Activated CD8-positive, alpha-beta T cell treated with anti-CD3 and anti-CD28 coated beads for 36 hours (primary cell): Measurements from ENCODE around the gene SORL1. TPM values are rescaled to one million over a fixed set of nuclear protein-coding genes. Genes with fewer than 3 reads are reported as not detected.

ENCODE experiments used
- ATAC-seq: fragments of 200-7000 bp; cut with Tn5 transposase; one replicate; pipeline ENCODE4 v1.10.0; 2021; ENCODE audit warnings: mild to moderate bottlenecking, moderate library complexity
- CTCF ChIA-PET: fragments of 350-600 bp; sonication (Branson Sonifier 250); formaldehyde crosslinking; loops from one replicate; lab custom pipeline; 2021; ENCODE audit warnings: antibody characterized with exemption; lab: Charles Lee
- POLR2A ChIA-PET: fragments of 350-600 bp; sonication (Branson Sonifier 250); formaldehyde crosslinking; loops from one replicate; lab custom pipeline; 2021; ENCODE audit warnings: antibody characterized with exemption; lab: Charles Lee
- DNase-seq: peaks from one replicate; pipeline ENCODE4 v3.0.0-alpha.2; 2020
- H3K27ac Mint-ChIP-seq: one replicate; pipeline ENCODE4 v1.8.0; 2021; ENCODE audit warnings: mild to moderate bottlenecking, mixed read lengths
- H3K27me3 Mint-ChIP-seq: one replicate; pipeline ENCODE4 v1.8.0; 2021; ENCODE audit warnings: mixed read lengths
- H3K36me3 Mint-ChIP-seq: one replicate; pipeline ENCODE4 v1.8.0; 2021; ENCODE audit warnings: low read depth, mixed read lengths
- H3K4me1 Mint-ChIP-seq: one replicate; pipeline ENCODE4 v1.8.0; 2021; ENCODE audit warnings: low read depth, mixed read lengths
- H3K4me3 Mint-ChIP-seq: one replicate; pipeline ENCODE4 v1.8.0; 2021; ENCODE audit warnings: mild to moderate bottlenecking, moderate library complexity, mixed read lengths
- H3K9me3 Mint-ChIP-seq: one replicate; pipeline ENCODE4 v1.8.0; 2021; ENCODE audit warnings: mixed read lengths
- intact Hi-C: fragments of 100-400 bp; cut with micrococcal nuclease; formaldehyde crosslinking; loops from one replicate; pipeline ENCODE4 v1.10.0; 2022
- total RNA-seq, 2 experiments: library from RNA; stranded (reverse); gene quantifications; one replicate each; pipeline ENCODE4 v1.2.3, GENCODE V29; 2021
- TF ChIP-seq, protein P1 (sequence below): fragments of 200-600 bp; IDR thresholded peaks from one replicate; pipeline ENCODE4 v1.8.0; 2022; ENCODE audit warnings: antibody characterized with exemption, mild to moderate bottlenecking

The SORL1 gene
- total RNA-seq, 2 experiments from 2014 or later, result 61.1 to 64.6 TPM

- peaks cover 17% of the 10 kb centered on the region for H3K36me3 Mint-ChIP-seq
- TF ChIP-seq, protein P1, sequence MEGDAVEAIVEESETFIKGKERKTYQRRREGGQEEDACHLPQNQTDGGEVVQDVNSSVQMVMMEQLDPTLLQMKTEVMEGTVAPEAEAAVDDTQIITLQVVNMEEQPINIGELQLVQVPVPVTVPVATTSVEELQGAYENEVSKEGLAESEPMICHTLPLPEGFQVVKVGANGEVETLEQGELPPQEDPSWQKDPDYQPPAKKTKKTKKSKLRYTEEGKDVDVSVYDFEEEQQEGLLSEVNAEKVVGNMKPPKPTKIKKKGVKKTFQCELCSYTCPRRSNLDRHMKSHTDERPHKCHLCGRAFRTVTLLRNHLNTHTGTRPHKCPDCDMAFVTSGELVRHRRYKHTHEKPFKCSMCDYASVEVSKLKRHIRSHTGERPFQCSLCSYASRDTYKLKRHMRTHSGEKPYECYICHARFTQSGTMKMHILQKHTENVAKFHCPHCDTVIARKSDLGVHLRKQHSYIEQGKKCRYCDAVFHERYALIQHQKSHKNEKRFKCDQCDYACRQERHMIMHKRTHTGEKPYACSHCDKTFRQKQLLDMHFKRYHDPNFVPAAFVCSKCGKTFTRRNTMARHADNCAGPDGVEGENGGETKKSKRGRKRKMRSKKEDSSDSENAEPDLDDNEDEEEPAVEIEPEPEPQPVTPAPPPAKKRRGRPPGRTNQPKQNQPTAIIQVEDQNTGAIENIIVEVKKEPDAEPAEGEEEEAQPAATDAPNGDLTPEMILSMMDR, result no peak
- CTCF ChIA-PET, result interaction anchor here (0.6 to 8.1 kb wide), 3 partner anchors 13 to 1389 kb away, joined by 3 to 78 read pairs (median 3); partner anchors contain the start of genes SORL1 and SORL1-AS1
- DNase-seq (no peak), ATAC-seq (no peak)
- no peaks in the 10 kb centered on the region for H3K9me3 Mint-ChIP-seq
- H3K4me1 Mint-ChIP-seq, result peaks cover 95% of the 10 kb centered on the region
- POLR2A ChIA-PET, result interaction anchor here (0.7 to 9.4 kb wide), 5 partner anchors 11 to 53 kb away, joined by 3 to 180 read pairs (median 5); partner anchors contain the start of genes SORL1 and SORL1-AS1
- peak overlapping the region; percentile 62 for H3K4me3 Mint-ChIP-seq
- H3K27ac Mint-ChIP-seq, result peak overlapping the region; percentile 98
- intact Hi-C loops, result loop anchor here (2.0 to 10.0 kb wide), 5 partner anchors 13 to 101 kb away; no protein-coding TSS in a partner anchor
- H3K27me3 Mint-ChIP-seq, result no peaks in the 10 kb centered on the region
Observed at GRCh38 chr11:121463689-121464335, 11.7 kb downstream of the SORL1 start.

DNA sequence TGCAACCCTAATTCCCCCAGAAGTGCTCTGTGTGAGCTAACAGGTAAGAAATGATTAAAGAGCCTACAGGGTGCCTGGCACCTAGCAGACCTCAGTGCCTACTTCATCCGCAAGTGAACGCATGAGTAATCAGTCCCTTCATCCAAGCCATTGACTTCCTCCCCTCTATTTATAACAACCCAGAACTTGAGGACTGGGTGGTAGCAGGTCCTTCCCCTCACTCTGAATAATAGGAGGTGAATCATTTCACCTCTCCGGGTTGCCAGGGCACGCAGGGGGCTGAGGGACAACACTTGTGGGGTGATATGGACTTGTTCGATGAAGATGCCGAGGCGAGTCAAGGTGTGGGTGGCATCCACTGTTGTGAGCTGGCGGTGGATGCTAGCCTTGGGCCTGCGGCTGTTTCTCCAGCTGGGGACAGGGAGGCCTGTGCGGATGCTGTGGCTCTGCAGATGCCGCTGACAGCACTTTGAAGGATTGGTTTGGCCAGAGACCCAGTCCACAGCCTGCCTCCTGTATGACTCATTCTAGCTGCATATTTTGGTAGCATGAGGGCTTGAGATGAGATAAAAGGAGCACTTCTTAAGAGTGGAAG lies 12.3 kb downstream of the SORL1 start:
- intact Hi-C loops, result loop anchor here (2.0 to 10.0 kb wide), 5 partner anchors 14 to 100 kb away; no protein-coding TSS in a partner anchor
- ChIA-PET POLR2A (interaction anchor here (0.7 to 9.4 kb wide), 7 partner anchors 11 to 172 kb away, joined by 3 to 180 read pairs (median 5); partner anchors contain the start of genes SC5D, SORL1 and SORL1-AS1), CTCF (interaction anchor here (0.6 to 8.1 kb wide), 5 partner anchors 14 to 1388 kb away, joined by 3 to 78 read pairs (median 4); partner anchors contain the start of genes SORL1 and SORL1-AS1)
- Mint-ChIP-seq H3K9me3 (no peaks in the 10 kb centered on the region), H3K36me3 (peaks cover 19% of the 10 kb centered on the region), H3K27me3 (no peaks in the 10 kb centered on the region), H3K4me3 (peak overlapping the region; percentile 62), H3K27ac (peak overlapping the region; percentile 98), H3K4me1 (peaks cover 95% of the 10 kb centered on the region)
- TF ChIP-seq, protein P1, result no peak
- ATAC-seq, result peak; percentile 77
- DNase-seq, result peak; percentile 96

GRCh38 chr11:121465709-121466062 lies 13.6 kb downstream of the SORL1 start:
- intact Hi-C loops, result loop anchor here (2.0 to 10.0 kb wide), 4 partner anchors 15 to 99 kb away; no protein-coding TSS in a partner anchor
- Mint-ChIP-seq H3K9me3 (no peaks in the 10 kb centered on the region), H3K36me3 (peaks cover 27% of the 10 kb centered on the region), H3K27me3 (no peaks in the 10 kb centered on the region), H3K4me1 (peaks cover 94% of the 10 kb centered on the region), H3K4me3 (peak overlapping the region; percentile 62), H3K27ac (peak overlapping the region; percentile 98)
- CTCF ChIA-PET, result interaction anchor here (0.9 to 8.1 kb wide), 8 partner anchors 9 to 126 kb away, joined by 3 to 78 read pairs (median 4); partner anchors contain the start of genes SORL1 and SORL1-AS1
- POLR2A ChIA-PET, result interaction anchor here (0.9 to 9.4 kb wide), 4 partner anchors 12 to 173 kb away, joined by 4 to 180 read pairs (median 5); partner anchors contain the start of genes SC5D, SORL1 and SORL1-AS1
- ATAC-seq (no peak), DNase-seq (no peak)
- TF ChIP-seq, protein P1, result no peak

GRCh38 chr11:121466063-121466794 lies 14.1 kb downstream of the SORL1 start:
- H3K27me3 Mint-ChIP-seq, result no peaks in the 10 kb centered on the region
- POLR2A ChIA-PET, result interaction anchor here (1.1 to 9.4 kb wide), 6 partner anchors 8 to 66 kb away, joined by 3 to 180 read pairs (median 5); partner anchors contain the start of genes SORL1 and SORL1-AS1
- TF ChIP-seq, protein P1, result no peak
- H3K36me3 Mint-ChIP-seq, result peaks cover 33% of the 10 kb centered on the region
- H3K4me1 Mint-ChIP-seq, result peaks cover 92% of the 10 kb centered on the region
- ATAC-seq (peak; percentile 17), DNase-seq (peak; percentile 77)
- CTCF ChIA-PET, result interaction anchor here (0.7 to 8.1 kb wide), 8 partner anchors 9 to 144 kb away, joined by 3 to 78 read pairs (median 4); partner anchors contain the start of genes SORL1 and SORL1-AS1
- no peaks in the 10 kb centered on the region for H3K9me3 Mint-ChIP-seq
- intact Hi-C loops, result loop anchor here (10.0 kb wide), 2 partner anchors 69 to 99 kb away; no protein-coding TSS in a partner anchor
- peak overlapping the region; percentile 62 for H3K4me3 Mint-ChIP-seq
- H3K27ac Mint-ChIP-seq, result peak overlapping the region; percentile 98
